Measurements from ENCODE around the gene EPO. TPM values are rescaled to one million over a fixed set of nuclear protein-coding genes. Genes with fewer than 3 reads are reported as not detected.

EPO gene
- total RNA-seq, 1 donor from 2014 or later = not detected

DNA sequence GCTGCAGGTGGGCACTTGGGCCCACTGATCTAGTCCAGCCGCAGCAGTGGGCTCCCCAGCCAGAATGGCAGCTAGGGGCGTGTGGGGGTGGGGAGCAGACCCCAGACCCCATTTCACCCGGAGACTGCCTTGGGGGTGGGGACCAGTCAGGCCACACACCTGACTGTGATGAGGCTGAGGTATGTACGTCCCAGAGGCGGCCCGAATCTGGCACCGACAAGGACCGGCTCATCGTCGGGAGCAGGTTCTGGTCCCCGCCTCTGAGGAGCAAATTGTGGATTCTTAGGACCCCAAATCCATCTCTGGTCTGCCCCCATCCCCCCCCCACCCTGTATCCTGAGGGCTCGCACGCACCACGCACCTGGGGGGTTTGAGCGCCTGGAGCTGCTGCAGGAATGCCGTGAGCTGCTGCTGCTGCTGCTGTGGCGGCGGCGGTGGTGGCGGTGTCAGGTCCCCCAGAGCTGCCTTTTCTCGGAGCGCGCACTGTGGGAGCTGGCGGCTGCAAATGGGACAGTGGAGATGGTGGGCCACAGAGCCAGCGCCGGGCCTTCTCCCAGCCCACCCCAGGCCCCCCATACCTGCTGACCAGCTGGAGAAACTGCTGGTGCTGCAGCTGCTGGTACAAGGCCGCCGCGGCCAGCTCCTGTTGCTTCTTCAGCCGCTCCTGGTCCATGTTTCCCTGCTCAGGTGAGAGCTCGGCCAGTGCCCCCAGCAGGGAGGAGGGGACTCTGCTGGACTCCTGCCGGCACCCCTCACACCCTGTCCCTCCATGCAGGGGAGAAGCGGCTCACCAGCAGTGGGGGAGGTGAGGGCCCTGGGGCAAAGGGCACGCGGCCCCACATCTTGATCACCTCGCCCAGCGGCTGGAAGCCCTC lies 36.4 kb upstream of the EPO start:
- no peak for DNase-seq (ENCODE audit: extremely low spot score, unreplicated experiment)
- no peak overlapping the region for H3K4me3 Mint-ChIP-seq (ENCODE audit: unreplicated experiment)
- peaks cover 24% of the 10 kb centered on the region for H3K36me3 Mint-ChIP-seq (ENCODE audit: unreplicated experiment)
- H3K9me3 Mint-ChIP-seq (ENCODE audit: unreplicated experiment) = no peaks in the 10 kb centered on the region
- H3K27me3 Mint-ChIP-seq (ENCODE audit: unreplicated experiment) = no peaks in the 10 kb centered on the region
- H3K27ac Mint-ChIP-seq (ENCODE audit: unreplicated experiment) = no peak overlapping the region
- peaks cover 12% of the 10 kb centered on the region for H3K4me1 Mint-ChIP-seq (ENCODE audit: unreplicated experiment)
- TF ChIP-seq, protein P1, sequence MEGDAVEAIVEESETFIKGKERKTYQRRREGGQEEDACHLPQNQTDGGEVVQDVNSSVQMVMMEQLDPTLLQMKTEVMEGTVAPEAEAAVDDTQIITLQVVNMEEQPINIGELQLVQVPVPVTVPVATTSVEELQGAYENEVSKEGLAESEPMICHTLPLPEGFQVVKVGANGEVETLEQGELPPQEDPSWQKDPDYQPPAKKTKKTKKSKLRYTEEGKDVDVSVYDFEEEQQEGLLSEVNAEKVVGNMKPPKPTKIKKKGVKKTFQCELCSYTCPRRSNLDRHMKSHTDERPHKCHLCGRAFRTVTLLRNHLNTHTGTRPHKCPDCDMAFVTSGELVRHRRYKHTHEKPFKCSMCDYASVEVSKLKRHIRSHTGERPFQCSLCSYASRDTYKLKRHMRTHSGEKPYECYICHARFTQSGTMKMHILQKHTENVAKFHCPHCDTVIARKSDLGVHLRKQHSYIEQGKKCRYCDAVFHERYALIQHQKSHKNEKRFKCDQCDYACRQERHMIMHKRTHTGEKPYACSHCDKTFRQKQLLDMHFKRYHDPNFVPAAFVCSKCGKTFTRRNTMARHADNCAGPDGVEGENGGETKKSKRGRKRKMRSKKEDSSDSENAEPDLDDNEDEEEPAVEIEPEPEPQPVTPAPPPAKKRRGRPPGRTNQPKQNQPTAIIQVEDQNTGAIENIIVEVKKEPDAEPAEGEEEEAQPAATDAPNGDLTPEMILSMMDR (IDR thresholded peaks at IDR 0.05) = no peak

DNA sequence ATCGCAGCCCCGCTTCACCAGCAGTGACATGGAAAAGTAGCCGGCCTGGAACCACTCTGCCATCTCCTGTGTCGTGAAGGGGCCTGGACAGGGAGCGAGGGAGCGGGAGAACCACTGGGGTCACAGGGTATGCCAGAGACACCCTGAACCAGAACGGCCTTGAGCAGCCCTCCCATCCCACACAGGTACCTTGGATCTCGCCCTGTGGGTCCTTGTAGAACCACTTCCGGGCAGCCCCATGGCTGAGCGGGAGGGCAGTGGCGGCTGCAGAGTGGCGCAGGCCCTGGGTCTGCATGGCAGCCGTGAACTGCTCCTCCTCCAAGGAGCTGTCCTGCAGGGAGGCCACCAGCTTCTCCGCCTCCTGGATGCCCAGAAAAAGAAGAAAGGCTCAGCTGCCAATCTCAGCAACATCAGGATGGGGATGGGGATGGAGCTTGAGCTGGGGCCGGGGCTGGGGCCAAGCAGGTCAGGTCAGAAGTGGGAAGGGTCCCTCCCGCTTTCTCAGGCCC lies 35.7 kb upstream of the EPO start:
- Mint-ChIP-seq H3K4me3 (ENCODE audit: unreplicated experiment) (no peak overlapping the region), H3K4me1 (ENCODE audit: unreplicated experiment) (peaks cover 12% of the 10 kb centered on the region), H3K9me3 (ENCODE audit: unreplicated experiment) (no peaks in the 10 kb centered on the region)

DNA sequence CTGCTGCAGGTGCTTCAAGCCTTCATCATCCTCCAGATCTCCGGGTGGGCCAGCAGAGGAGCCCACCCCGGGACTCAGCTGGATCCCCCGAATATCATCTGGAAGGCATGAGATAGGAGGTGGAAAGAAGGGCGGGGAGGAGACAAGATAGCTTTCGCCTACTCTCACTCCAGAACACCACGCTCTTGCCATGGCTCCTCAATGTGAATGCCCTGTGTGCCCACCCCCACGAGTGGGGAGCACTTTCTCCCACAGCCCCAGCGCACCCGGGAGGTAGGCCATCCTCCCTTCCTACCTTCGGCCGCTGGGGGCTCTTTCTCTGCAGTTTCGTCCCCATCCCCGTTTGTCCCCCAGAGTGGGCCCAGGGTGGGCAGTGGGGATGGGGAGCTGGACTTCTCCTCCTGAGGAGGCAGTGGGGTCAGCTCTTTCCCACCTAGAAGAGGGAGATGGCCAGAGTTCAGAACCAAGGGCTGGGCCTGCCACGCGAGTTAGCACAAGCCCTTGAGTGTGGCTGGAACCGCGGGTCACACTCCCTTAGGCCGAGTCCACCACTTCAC lies 35.1 kb upstream of the EPO start:
- Mint-ChIP-seq H3K27me3 (ENCODE audit: unreplicated experiment) (no peaks in the 10 kb centered on the region), H3K4me1 (ENCODE audit: unreplicated experiment) (peaks cover 11% of the 10 kb centered on the region), H3K4me3 (ENCODE audit: unreplicated experiment) (no peak overlapping the region), H3K27ac (ENCODE audit: unreplicated experiment) (no peak overlapping the region), H3K9me3 (ENCODE audit: unreplicated experiment) (no peaks in the 10 kb centered on the region), H3K36me3 (ENCODE audit: unreplicated experiment) (peaks cover 21% of the 10 kb centered on the region)
- no peak for DNase-seq (ENCODE audit: extremely low spot score, unreplicated experiment)
- TF ChIP-seq, protein P1 (IDR thresholded peaks at IDR 0.05) = no peak

More for the DNA sequence above, 35.7 kb upstream of the EPO start:
- Mint-ChIP-seq H3K36me3 (ENCODE audit: unreplicated experiment) (peaks cover 23% of the 10 kb centered on the region), H3K27me3 (ENCODE audit: unreplicated experiment) (no peaks in the 10 kb centered on the region), H3K27ac (ENCODE audit: unreplicated experiment) (no peak overlapping the region)
- TF ChIP-seq, protein P1 (IDR thresholded peaks at IDR 0.05) = no peak
- no peak for DNase-seq (ENCODE audit: extremely low spot score, unreplicated experiment)

DNA sequence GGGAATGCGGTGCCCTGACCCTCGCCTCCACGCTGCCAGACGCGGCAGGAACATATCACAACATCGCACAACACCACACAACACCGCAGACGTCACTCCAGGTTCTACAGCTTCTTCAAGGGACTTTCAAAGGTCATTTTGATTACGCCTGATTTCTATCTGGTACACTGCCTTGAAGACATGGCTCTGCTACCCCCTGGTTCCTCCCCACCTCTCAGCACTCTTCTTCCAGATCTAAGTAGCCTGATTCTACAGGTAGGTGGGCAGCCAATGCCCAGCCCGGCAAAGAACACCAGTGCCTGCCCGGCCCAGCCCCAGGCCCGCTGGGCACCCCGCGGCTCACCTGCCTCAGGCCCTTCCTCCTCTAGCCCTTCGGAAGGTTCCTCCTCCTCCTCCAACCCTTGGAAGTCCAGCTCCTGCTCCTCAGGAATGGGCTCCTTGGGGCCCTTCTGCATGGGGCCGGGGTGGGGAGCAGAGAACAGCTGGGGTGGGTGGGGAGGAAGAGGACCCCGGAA lies 34.6 kb upstream of the EPO start:
- DNase-seq (ENCODE audit: extremely low spot score, unreplicated experiment) = no peak
- peaks cover 8% of the 10 kb centered on the region for H3K4me1 Mint-ChIP-seq (ENCODE audit: unreplicated experiment)
- no peaks in the 10 kb centered on the region for H3K27me3 Mint-ChIP-seq (ENCODE audit: unreplicated experiment)
- TF ChIP-seq, protein P1 (IDR thresholded peaks at IDR 0.05) = no peak
- no peak overlapping the region for H3K4me3 Mint-ChIP-seq (ENCODE audit: unreplicated experiment)
- H3K9me3 Mint-ChIP-seq (ENCODE audit: unreplicated experiment) = no peaks in the 10 kb centered on the region
- H3K27ac Mint-ChIP-seq (ENCODE audit: unreplicated experiment) = no peak overlapping the region
- peaks cover 21% of the 10 kb centered on the region for H3K36me3 Mint-ChIP-seq (ENCODE audit: unreplicated experiment)
